KMS-11 (cell line): ENCODE results near the gene MSI2.

Experiments
- H2AFZ ChIP-seq: fragments of 200-600 bp; sonication (generic); 2 replicates; pipeline ENCODE4 v1.6.1; 2016; ENCODE audit warnings: antibody characterized with exemption, mixed run types, low read depth
- H3K27ac ChIP-seq: fragments of 200-600 bp; sonication (generic); 2 replicates; pipeline ENCODE4 v1.6.1; 2016; ENCODE audit warnings: mild to moderate bottlenecking, mixed run types
- H3K27me3 ChIP-seq: fragments of 200-600 bp; sonication (generic); 2 replicates; pipeline ENCODE4 v1.6.1; 2017; ENCODE audit warnings: mild to moderate bottlenecking, low read depth, mixed run types, moderate library complexity; ENCODE audit not compliant: insufficient read depth
- H3K36me3 ChIP-seq: fragments of 200-600 bp; sonication (generic); 2 replicates; pipeline ENCODE4 v1.6.1; 2017; ENCODE audit warnings: mild to moderate bottlenecking, mixed run types; ENCODE audit not compliant: insufficient read depth
- H3K4me1 ChIP-seq: fragments of 200-600 bp; sonication (generic); 2 replicates; pipeline ENCODE4 v1.6.1; 2016; ENCODE audit warnings: mild to moderate bottlenecking, low read depth, mixed run types; ENCODE audit not compliant: poor library complexity, severe bottlenecking
- H3K4me2 ChIP-seq: fragments of 200-600 bp; sonication (generic); 2 replicates; pipeline ENCODE4 v1.7.0; 2016; ENCODE audit warnings: mild to moderate bottlenecking, mixed run types
- H3K4me3 ChIP-seq: fragments of 200-600 bp; sonication (generic); IDR thresholded peaks from 2 replicates; pipeline ENCODE4 v1.6.1; 2017; ENCODE audit warnings: low read depth, low read length, mixed read lengths; ENCODE audit not compliant: insufficient read depth
- H3K79me2 ChIP-seq: fragments of 200-600 bp; sonication (generic); 2 replicates; pipeline ENCODE4 v1.6.1; 2016; ENCODE audit warnings: low read depth, mixed run types; ENCODE audit not compliant: insufficient read depth
- H3K9ac ChIP-seq: fragments of 200-600 bp; sonication (generic); 2 replicates; pipeline ENCODE4 v1.6.1; 2016; ENCODE audit warnings: mild to moderate bottlenecking, mixed run types
- H4K20me1 ChIP-seq: fragments of 200-600 bp; sonication (generic); 2 replicates; pipeline ENCODE4 v1.6.1; 2016; ENCODE audit warnings: mild to moderate bottlenecking, mixed run types; ENCODE audit not compliant: insufficient read depth
- CTCF ChIP-seq: fragments of 200-600 bp; sonication (generic); conservative IDR thresholded peaks from 2 replicates; pipeline ENCODE4 v1.6.1; 2017; ENCODE audit warnings: low read depth, mild to moderate bottlenecking, antibody characterized with exemption, low read length, moderate library complexity, mixed read lengths

Gene MSI2

DNA sequence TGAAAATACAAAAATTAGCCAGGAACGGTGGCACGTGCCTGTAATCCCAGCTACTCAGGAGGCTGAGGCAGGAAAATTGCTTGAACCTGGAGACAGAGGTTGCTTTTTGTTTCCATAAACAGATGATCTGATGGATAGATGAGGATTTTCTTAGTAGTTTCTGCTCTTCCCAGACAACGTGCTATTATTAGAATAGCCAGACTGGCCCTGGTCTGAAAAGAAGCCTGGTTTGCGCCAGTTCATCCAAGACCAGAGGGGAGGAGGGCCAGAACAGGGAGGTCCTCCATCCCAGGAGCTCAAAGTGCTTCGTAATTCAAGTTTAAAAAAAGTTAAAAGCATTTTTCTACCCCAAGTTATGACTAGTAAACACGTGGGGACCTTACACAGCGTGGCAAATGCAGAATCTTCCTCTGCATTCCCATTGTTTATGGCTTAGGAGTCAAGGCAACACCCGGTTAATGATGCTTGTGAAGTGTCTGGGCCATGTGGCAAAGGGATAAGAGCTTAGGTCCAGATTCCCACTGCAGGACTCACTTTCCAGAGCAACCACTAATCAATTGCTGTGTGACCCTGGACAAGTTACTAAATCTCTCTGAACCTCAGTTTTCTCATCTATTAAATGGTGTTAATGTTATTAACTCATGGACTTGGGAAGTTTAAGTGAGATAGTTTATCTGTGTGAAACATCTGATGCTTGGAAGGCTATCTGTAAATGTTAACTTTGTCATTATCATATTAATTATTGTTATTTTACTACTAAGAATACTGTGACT is 283.4 kb downstream of the MSI2 start:
- no peaks in the 10 kb centered on the region for H3K36me3 ChIP-seq
- no peaks in the 10 kb centered on the region for H4K20me1 ChIP-seq
- peak overlapping the region; percentile 79; the same call in 1 of the 2 replicates for H3K4me2 ChIP-seq
- no peak overlapping the region for H2AFZ ChIP-seq
- no peaks in the 10 kb centered on the region for H3K27me3 ChIP-seq
- TF ChIP-seq CTCF = no peak
- H3K4me3 ChIP-seq = no peak overlapping the region
- H3K9ac ChIP-seq = peak overlapping the region; percentile 11; the same call in 1 of the 2 replicates
- peak overlapping the region; percentile 79 for H3K27ac ChIP-seq
- H3K4me1 ChIP-seq = peaks cover 85% of the 10 kb centered on the region
- H3K79me2 ChIP-seq = peaks cover 14% of the 10 kb centered on the region; the same call in 1 of the 2 replicates

GRCh38 chr17:57540596-57540995 is 284.3 kb downstream of the MSI2 start:
- H3K4me2 ChIP-seq = peak overlapping the region; percentile 79
- H3K79me2 ChIP-seq = peaks cover 11% of the 10 kb centered on the region; the same call in 1 of the 2 replicates
- no peaks in the 10 kb centered on the region for H4K20me1 ChIP-seq
- H3K4me1 ChIP-seq = peaks cover 84% of the 10 kb centered on the region
- no peaks in the 10 kb centered on the region for H3K27me3 ChIP-seq
- no peak overlapping the region for H2AFZ ChIP-seq
- H3K36me3 ChIP-seq = no peaks in the 10 kb centered on the region
- peak overlapping the region; percentile 79 for H3K27ac ChIP-seq
- H3K4me3 ChIP-seq = no peak overlapping the region
- peak overlapping the region; percentile 15; the same call in 1 of the 2 replicates for H3K9ac ChIP-seq
- no peak for TF ChIP-seq CTCF

DNA sequence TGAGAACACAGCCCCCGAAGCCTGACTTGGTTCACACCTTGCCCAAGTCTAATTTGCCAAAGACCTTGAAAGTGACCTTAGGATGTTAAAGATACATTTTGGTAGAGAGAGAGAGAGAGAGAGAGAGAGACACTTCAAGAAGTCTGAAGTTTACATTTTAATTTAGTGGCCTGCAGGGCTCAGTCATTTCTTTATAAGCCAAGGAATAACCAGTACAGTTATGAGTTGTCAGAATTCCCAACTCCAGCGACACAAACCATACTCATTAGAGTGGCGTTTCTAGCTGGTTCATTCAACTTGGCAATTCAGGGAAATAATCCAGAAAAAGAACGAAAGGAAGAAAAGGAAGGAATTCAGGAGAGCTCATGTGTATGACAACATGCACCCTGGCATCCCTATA is 284.7 kb downstream of the MSI2 start:
- Histone ChIP-seq H3K4me3 (no peak overlapping the region), H2AFZ (no peak overlapping the region), H3K9ac (peak overlapping the region; percentile 15; the same call in 1 of the 2 replicates), H3K27ac (peak overlapping the region; percentile 79), H4K20me1 (no peaks in the 10 kb centered on the region), H3K4me1 (peaks cover 80% of the 10 kb centered on the region), H3K36me3 (no peaks in the 10 kb centered on the region), H3K27me3 (no peaks in the 10 kb centered on the region), H3K79me2 (peaks cover 11% of the 10 kb centered on the region; the same call in 1 of the 2 replicates), H3K4me2 (peak overlapping the region; percentile 79)
- no peak for TF ChIP-seq CTCF

DNA sequence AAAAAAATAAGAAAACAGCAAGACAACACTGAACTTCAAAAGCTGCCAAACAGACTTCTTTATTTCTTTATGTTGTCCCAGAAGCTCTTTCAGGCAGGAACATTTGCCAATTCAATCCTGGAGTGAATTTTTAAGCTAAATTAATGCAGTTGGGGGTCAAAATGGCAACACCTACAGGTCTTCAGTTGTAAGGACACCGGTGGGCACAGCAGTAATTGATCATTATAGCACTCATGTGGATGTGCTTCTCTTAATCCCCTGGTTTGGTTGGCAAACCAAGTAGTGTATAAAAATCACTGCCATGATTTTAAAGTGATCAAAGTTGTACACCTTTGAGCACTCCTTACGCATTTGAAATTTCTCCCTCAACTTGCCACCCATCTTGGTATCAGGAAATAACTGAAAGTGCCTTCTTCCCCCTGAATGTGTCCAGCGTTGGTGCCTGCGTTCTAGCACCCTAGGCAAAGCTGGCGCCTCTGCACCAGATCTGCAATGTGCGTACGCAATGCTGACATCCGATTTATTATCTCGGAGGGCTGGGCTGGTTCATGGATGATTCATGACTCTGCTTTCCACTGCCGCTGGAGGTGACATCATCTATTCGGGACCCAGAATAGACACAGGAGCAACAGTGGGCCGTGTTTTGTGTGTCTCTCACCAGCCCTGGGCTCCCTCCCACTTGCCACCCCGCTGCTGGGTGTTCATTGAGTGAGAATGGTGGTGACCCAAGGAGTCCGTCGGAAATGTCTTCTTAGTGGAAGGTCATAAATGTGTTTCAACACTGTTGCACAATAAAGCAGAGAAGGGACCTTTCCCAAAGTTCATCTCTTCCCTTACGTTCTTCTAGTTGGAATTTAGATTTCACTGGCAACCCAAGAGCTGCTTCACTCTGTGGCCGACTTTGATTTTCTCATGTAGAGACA is 285.4 kb downstream of the MSI2 start:
- Histone ChIP-seq H4K20me1 (no peaks in the 10 kb centered on the region), H3K9ac (peak overlapping the region; percentile 15; the same call in 1 of the 2 replicates), H3K4me3 (no peak overlapping the region), H3K79me2 (peaks cover 16% of the 10 kb centered on the region; the same call in 1 of the 2 replicates), H3K27ac (peak overlapping the region; percentile 79), H3K36me3 (no peaks in the 10 kb centered on the region), H3K27me3 (no peaks in the 10 kb centered on the region), H3K4me2 (peak overlapping the region; percentile 79), H3K4me1 (peaks cover 82% of the 10 kb centered on the region), H2AFZ (no peak overlapping the region)
- TF ChIP-seq CTCF = no peak
